Fibroblast of pulmonary artery (primary cell): ENCODE data around the gene TENM4.

ENCODE experiments used
- DNase-seq: peaks from one replicate; pipeline ENCODE4 v3.0.0-alpha.2; 2010; ENCODE audit warnings: low read depth
- H3K4me3 ChIP-seq: replicated peaks from 2 replicates; pipeline ENCODE4 v1.5.1; 2011; ENCODE audit warnings: low read depth, mild to moderate bottlenecking, control low read depth, low read length, moderate library complexity
- TF ChIP-seq, protein P1 (sequence below): IDR thresholded peaks from 2 replicates; pipeline ENCODE4 v1.5.1; 2011; ENCODE audit warnings: mild to moderate bottlenecking, control low read depth, low read length, inconsistent platforms; ENCODE audit errors: missing control alignments

The TENM4 gene

DNA sequence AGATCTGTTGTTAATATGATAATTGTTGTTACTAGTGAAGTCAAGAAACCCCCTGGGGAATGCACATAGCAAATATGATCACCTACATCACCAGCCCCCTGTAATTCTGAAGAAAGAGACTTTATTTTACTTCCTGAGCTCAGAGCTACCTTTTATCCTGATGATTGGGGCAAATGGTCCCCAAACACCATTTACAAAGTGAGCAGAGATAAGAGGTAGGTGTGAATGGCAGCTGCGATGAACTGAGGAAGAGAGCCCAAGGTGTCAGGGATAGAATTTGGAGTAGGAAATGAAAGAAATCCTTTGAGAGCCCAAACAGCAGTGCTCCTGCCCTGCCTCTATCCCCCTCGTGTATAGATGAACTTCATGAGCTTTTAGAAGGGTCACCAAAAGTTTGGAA, 69.1 kb downstream of the TENM4 start:
- TF ChIP-seq, protein P1, sequence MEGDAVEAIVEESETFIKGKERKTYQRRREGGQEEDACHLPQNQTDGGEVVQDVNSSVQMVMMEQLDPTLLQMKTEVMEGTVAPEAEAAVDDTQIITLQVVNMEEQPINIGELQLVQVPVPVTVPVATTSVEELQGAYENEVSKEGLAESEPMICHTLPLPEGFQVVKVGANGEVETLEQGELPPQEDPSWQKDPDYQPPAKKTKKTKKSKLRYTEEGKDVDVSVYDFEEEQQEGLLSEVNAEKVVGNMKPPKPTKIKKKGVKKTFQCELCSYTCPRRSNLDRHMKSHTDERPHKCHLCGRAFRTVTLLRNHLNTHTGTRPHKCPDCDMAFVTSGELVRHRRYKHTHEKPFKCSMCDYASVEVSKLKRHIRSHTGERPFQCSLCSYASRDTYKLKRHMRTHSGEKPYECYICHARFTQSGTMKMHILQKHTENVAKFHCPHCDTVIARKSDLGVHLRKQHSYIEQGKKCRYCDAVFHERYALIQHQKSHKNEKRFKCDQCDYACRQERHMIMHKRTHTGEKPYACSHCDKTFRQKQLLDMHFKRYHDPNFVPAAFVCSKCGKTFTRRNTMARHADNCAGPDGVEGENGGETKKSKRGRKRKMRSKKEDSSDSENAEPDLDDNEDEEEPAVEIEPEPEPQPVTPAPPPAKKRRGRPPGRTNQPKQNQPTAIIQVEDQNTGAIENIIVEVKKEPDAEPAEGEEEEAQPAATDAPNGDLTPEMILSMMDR: no peak
- DNase-seq: no peak
- no peak overlapping the region for H3K4me3 ChIP-seq

DNA sequence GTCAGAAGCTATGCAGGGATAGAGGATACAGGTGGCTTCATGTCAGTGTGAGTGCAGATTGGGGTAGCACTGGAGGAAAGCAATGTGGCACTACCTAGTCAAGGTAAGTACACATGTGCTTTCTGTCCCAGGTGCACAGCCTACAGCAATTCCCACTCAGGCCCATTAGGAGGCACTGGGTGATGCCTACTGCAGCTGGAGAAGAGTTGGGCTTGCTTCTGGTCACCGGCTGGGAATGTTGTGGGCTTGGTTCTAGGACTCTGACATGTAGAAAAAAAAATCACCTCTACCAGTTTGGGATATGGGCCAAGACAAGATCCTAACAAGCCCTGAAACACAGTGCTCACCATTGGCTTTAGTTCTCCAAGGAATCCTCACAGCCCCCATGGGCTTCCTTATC, 69.7 kb downstream of the TENM4 start:
- no peak for DNase-seq
- H3K4me3 ChIP-seq: no peak overlapping the region
- TF ChIP-seq, protein P1: no peak

DNA sequence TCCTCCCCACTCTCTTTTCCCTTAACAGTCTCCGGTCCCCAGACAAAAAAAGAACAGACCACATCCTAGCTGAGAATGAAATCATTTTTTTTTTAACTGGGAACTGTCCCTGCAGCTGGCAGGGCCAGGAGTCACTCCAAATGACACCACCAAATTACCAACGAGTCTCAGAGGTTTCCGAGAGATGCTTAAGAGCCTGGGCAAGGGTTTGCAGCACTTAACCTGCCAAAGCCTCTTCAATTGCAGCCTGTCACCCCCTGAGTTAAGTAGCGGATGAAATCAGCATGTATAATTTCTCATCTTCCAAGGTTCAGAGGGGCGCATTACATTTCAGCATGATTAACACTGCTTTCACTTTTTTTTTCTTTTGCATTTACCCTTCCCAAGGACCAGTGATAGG, 71.8 kb downstream of the TENM4 start:
- no peak for DNase-seq
- TF ChIP-seq, protein P1: no peak
- no peak overlapping the region for H3K4me3 ChIP-seq

DNA sequence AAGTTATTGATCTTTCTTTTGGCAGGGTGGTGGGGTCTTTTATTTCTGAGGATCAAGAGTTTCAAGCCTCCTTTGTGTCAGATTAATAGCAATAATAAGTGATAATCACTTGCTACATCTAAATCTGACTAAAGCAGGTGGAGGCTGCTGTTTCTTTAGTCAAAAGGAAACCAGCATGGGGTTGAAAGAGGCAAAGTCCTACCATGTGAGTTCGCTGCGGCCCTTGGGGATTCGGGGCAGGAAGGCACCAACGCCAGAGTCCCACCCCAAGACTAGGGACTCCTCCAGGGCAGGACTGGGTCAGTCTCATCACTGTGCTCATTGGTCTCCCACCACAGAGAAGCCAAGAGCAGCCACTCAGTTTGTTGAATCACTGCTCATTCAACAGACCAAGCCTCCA, 73.0 kb downstream of the TENM4 start:
- no peak overlapping the region for H3K4me3 ChIP-seq
- DNase-seq: no peak
- TF ChIP-seq, protein P1: no peak

DNA sequence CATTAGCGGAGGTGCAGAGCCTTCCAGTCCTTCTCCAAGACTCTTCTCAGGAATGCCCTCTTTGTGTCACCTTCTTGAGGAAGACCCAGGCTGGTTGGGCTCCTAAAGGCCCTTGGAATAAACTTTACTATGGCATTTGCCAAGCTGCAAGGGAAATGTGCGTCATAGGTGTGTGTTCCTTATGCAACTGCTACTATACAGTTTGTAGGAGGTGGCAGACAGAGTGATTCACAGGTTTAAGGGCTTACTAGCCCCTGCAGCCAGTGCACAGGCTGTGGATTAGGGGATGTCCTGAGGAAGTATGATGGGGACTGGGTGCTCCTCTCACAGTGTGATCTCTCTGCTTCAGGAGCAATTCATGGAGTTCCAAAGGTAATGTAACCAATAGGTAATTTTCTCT, 74.6 kb downstream of the TENM4 start:
- H3K4me3 ChIP-seq: no peak overlapping the region
- TF ChIP-seq, protein P1: no peak
- no peak for DNase-seq

DNA sequence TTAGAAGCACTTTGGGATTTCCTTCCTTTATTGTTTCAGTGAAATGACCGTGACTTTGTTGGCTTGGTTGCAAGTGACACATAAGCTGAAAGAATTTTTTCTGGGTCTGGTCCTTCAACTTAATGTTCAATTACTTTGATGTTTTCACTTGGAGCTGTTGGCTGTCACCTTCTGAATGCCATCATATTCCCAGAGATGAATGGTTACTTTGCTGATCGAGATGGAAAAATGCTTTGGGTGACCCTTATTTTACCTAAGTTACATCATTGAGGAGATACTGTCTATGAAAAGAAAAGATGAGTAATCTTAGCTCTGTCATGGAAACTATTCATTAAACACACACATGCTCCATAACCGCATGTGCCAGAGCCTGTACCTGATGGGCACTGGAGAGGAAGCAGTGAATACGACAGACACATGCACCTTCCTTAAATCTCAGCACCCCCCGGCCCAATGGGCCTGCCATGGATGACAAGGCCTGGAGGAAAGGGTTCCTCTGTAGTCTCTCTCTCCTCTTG, 76.9 kb downstream of the TENM4 start:
- DNase-seq: no peak
- H3K4me3 ChIP-seq: no peak overlapping the region
- TF ChIP-seq, protein P1: no peak

DNA sequence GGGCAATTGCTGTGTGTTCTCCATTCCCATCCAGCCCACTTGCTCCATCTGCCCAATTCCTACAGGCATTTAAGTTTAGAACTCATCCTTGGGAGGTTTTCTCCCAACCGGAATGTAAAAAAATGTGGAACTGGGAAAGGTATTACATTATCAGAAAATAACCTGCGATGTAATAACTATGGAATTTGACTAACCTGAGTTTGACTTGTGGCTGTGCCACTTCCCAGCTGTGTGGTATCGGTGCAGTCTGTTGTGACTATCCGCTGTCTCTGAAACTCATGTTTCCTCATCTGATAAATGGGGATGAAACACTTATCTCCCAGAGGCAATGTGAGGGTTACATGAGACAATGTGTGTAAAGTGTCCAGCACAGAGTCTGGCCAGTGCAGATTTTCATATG, 77.6 kb downstream of the TENM4 start:
- TF ChIP-seq, protein P1: no peak
- H3K4me3 ChIP-seq: no peak overlapping the region
- no peak for DNase-seq
